NCI-H2227 (cell line): ENCODE measurements around the gene ANKUB1.

ENCODE experiments used
- DNase-seq: peaks from one replicate; lab custom pipeline; 2025; ENCODE audit not compliant: unreplicated experiment; lab: John Stamatoyannopoulos, UW

ANKUB1 gene

DNA sequence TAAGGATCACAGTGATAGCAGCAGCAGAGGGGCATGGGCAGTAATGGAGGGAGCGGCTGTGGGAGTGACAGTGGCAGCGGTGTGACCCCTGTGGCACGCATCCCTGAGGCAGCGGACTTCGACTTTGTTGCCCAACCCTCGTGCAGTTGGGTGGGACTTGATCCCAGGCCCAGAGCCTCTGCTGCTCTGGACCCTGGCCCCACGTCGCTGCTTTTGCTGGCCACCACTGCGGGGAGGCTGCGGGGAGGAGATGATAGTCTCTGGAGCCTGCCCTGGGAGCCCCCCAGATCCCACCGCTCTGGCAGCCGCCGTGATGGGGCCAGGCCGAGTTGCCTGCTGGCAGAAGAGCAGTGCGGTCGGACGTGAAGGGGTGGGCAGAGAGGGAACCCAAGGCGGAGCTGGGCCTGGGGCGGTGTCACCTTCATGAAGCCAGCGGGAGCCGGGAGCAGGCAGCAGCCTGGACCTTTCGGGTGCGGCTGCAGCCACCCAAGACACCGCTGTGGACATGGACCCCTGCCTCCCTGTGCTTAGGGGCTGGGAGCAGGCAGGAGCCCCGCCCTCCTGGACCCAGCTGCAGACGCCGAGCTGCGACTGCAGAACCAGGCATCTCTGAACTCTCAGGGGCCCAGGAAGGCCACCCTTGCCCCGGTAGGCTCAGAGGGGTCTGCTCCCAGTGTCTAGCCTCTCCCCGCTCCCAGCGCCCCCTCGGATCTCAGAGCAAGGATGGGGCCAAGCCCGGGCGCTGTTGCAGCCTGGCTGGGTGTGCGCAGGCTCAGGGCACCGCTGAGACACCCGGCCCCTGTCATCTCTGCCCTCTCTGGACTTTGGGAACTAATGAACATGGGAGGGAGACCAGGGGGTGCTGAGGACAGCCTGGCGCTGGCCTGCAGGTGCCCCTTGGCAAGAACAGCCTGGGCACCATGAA is 78.4 kb downstream of the ANKUB1 start:
- DNase-seq, result no peak
